Measurements from ENCODE around the gene KCNS1. TPM values are rescaled to one million over a fixed set of nuclear protein-coding genes. Genes with fewer than 3 reads are reported as not detected.
A peak's percentile ranks its signal among the peaks of the same experiment; 100 is the strongest.

Gene KCNS1
- total RNA-seq, 1 experiment from 2014 or later, result 0.98 TPM

- H3K23ac ChIP-seq (ENCODE audit: insufficient read length, low read depth, low read length), result no peak overlapping the region
- no peak overlapping the region for H3K9ac ChIP-seq (ENCODE audit: extremely low read depth, insufficient read length, low read length)
- H3K4me3 Mint-ChIP-seq, result peak overlapping the region; percentile 55 to 73; a peak in 4 of 5 replicates
- no peak overlapping the region for H4K91ac ChIP-seq (ENCODE audit: insufficient read length, low read depth, low read length)
- H2AK5ac ChIP-seq (ENCODE audit: insufficient read length, low read length), result no peak overlapping the region
- no peak overlapping the region for H3K14ac ChIP-seq (ENCODE audit: insufficient read depth, low read length)
- peaks cover 53% of the 10 kb centered on the region for H3K27me3 Mint-ChIP-seq (ENCODE audit: low read depth)
- H2AFZ ChIP-seq (ENCODE audit: low read length), result no peak overlapping the region
- no peak overlapping the region for H2BK12ac ChIP-seq (ENCODE audit: insufficient read length, low read depth, low read length)
- H3K36me3 Mint-ChIP-seq (ENCODE audit: insufficient read depth in 1 of 3, low read depth in 3 of 3), result peaks cover 2 to 4% (median 2%) of the 10 kb centered on the region in 3 experiments; a peak in 5 of 7 replicates
- H3T11ph ChIP-seq (ENCODE audit: low read length), result no peak overlapping the region
- no peak overlapping the region for H3K27ac ChIP-seq (ENCODE audit: insufficient read length, low read depth, low read length)
- H3K79me1 ChIP-seq (ENCODE audit: insufficient read depth, low read depth, low read length, poor library complexity, severe bottlenecking), result no peaks in the 10 kb centered on the region
- no peaks in the 10 kb centered on the region for H3K23me2 ChIP-seq (ENCODE audit: insufficient read length, low read depth, low read length, poor library complexity, severe bottlenecking)
- no CpG with 5 or more reads among the region's 6 CpGs for WGBS (ENCODE audit: extremely low coverage, insufficient read length, low lambda C conversion rate)
- H2BK20ac ChIP-seq (ENCODE audit: low read depth, low read length, poor library complexity, severe bottlenecking), result no peak overlapping the region
- H2BK120ac ChIP-seq (ENCODE audit: low read depth, low read length, poor library complexity, severe bottlenecking), result no peak overlapping the region
- H2BK5ac ChIP-seq (ENCODE audit: insufficient read length, low read length), result no peak overlapping the region
- no peaks in the 10 kb centered on the region for H3K79me2 ChIP-seq (ENCODE audit: insufficient read depth, low read length)
- no peak overlapping the region for H3K4ac ChIP-seq (ENCODE audit: low read depth, low read length)
- no peaks in the 10 kb centered on the region for H3K9me3 ChIP-seq (ENCODE audit: control insufficient read depth, low read depth, low read length)
- no peak overlapping the region for H3K27ac Mint-ChIP-seq
- H3K4me2 ChIP-seq (ENCODE audit: insufficient read depth, insufficient read length, low read length), result peak overlapping the region; percentile 35
- H2BK15ac ChIP-seq (ENCODE audit: low read depth, low read length), result no peak overlapping the region
- no peaks in the 10 kb centered on the region for H4K20me1 ChIP-seq (ENCODE audit: control insufficient read depth, insufficient read depth, insufficient read length)
- no peak for TF ChIP-seq CTCF (conservative IDR thresholded peaks at IDR 0.05)
- peaks cover 11% of the 10 kb centered on the region in 2 experiments for H3K4me1 Mint-ChIP-seq
- no peak for DNase-seq
- no peaks in the 10 kb centered on the region; the same call in 1 of the 2 replicates for H3K4me1 ChIP-seq (ENCODE audit: insufficient read depth, low read length)
- H4K5ac ChIP-seq (ENCODE audit: insufficient read length, low read depth, low read length), result no peak overlapping the region
- no peak overlapping the region for H3K56ac ChIP-seq (ENCODE audit: insufficient read length, low read depth, low read length)
- H3K27me3 ChIP-seq (ENCODE audit: insufficient read depth, low read length), result no peaks in the 10 kb centered on the region; the same call in 1 of the 2 replicates
- H3K9me3 Mint-ChIP-seq, result peaks cover 0 to 4% of the 10 kb centered on the region in 2 experiments; a peak in 3 of 5 replicates
- H4K8ac ChIP-seq (replicated peaks; ENCODE audit: insufficient read length, low read depth, low read length), result no peak overlapping the region
- H3K18ac ChIP-seq (ENCODE audit: insufficient read length, low read depth, low read length), result no peak overlapping the region
These were observed 465 bp upstream of the KCNS1 start for GRCh38 chr20:45101333-45101850.
